WTC11 (cell line): ENCODE data around the gene XRCC4. TPM values are rescaled to one million over a fixed set of nuclear protein-coding genes. Genes with fewer than 3 reads are reported as not detected.

Experiments used
- ATAC-seq: fragments of 200-7000 bp; cut with Tn5 transposase; 2 replicates; pipeline ENCODE4 v1.10.0; 2021; ENCODE audit warnings: mild to moderate bottlenecking, moderate library complexity
- CTCF ChIA-PET: fragments of 300-600 bp; sonication (Branson Sonifier 250); formaldehyde crosslinking; loops from one replicate; lab custom pipeline; 2021; ENCODE audit warnings: antibody characterized with exemption; lab: Charles Lee
- POLR2A ChIA-PET: fragments of 350-600 bp; sonication (Branson Sonifier 250); formaldehyde crosslinking; loops from one replicate; lab custom pipeline; 2021; ENCODE audit warnings: antibody characterized with exemption; lab: Charles Lee
- DNase-seq: peaks from one replicate; pipeline ENCODE4 v3.0.0; 2021; ENCODE audit warnings: low spot score
- H3K27ac Mint-ChIP-seq: 2 replicates; pipeline ENCODE4 v1.8.0; 2021; ENCODE audit warnings: mixed read lengths
- H3K27me3 Mint-ChIP-seq: 2 replicates; pipeline ENCODE4 v1.8.0; 2021; ENCODE audit warnings: low read depth, mild to moderate bottlenecking, moderate library complexity, mixed read lengths
- H3K36me3 Mint-ChIP-seq: 2 replicates; pipeline ENCODE4 v1.8.0; 2021; ENCODE audit warnings: mixed read lengths
- H3K4me1 Mint-ChIP-seq: 2 replicates; pipeline ENCODE4 v1.8.0; 2022; ENCODE audit warnings: mixed read lengths
- H3K4me3 Mint-ChIP-seq: 2 replicates; pipeline ENCODE4 v1.8.0; 2021; ENCODE audit warnings: mild to moderate bottlenecking, moderate library complexity, mixed read lengths
- H3K9me3 Mint-ChIP-seq: 2 replicates; pipeline ENCODE4 v1.8.0; 2021; ENCODE audit warnings: mixed read lengths
- ELF4 ChIP-seq: sonication (generic); formaldehyde crosslinking; IDR thresholded peaks from 2 replicates; pipeline ENCODE4 v1.8.1; 2022; ENCODE audit warnings: low read depth, mild to moderate bottlenecking, moderate library complexity, missing genetic modification reagents
- FOXJ3 ChIP-seq: sonication (generic); formaldehyde crosslinking; IDR thresholded peaks from 2 replicates; pipeline ENCODE4 v1.9.0; 2021; ENCODE audit warnings: missing genetic modification reagents, mild to moderate bottlenecking, borderline replicate concordance
- FOXK1 ChIP-seq: sonication (generic); formaldehyde crosslinking; IDR thresholded peaks from 2 replicates; pipeline ENCODE4 v1.8.0; 2022; ENCODE audit warnings: mild to moderate bottlenecking, moderate library complexity, missing genetic modification reagents
- FOXP1 ChIP-seq: sonication (generic); formaldehyde crosslinking; IDR thresholded peaks from 2 replicates; pipeline ENCODE4 v1.8.0; 2022; ENCODE audit warnings: missing genetic modification reagents, mild to moderate bottlenecking, moderate library complexity, borderline replicate concordance
- JAZF1 ChIP-seq: fragments of 250-450 bp; sonication (Bioruptor Pico); IDR thresholded peaks from 2 replicates; pipeline ENCODE4 v1.9.0; 2021; ENCODE audit warnings: moderate library complexity, mild to moderate bottlenecking, inconsistent platforms
- MXD4 ChIP-seq: fragments of 250-450 bp; sonication (Bioruptor Pico); IDR thresholded peaks from 2 replicates; pipeline ENCODE4 v1.8.0; 2021; ENCODE audit warnings: mild to moderate bottlenecking, moderate library complexity, borderline replicate concordance
- NFE2L1 ChIP-seq: sonication (generic); formaldehyde crosslinking; IDR thresholded peaks from 2 replicates; pipeline ENCODE4 v1.8.1; 2023; ENCODE audit warnings: missing genetic modification reagents
- RELA ChIP-seq: sonication (generic); formaldehyde crosslinking; IDR thresholded peaks from 2 replicates; pipeline ENCODE4 v1.8.1; 2022; ENCODE audit warnings: missing genetic modification reagents, mild to moderate bottlenecking, borderline replicate concordance
- SP1 ChIP-seq: sonication (generic); formaldehyde crosslinking; conservative IDR thresholded peaks from 2 replicates; pipeline ENCODE4 v1.8.1; 2022; ENCODE audit warnings: missing genetic modification reagents
- TEAD1 ChIP-seq: sonication (generic); formaldehyde crosslinking; IDR thresholded peaks from 2 replicates; pipeline ENCODE4 v1.8.0; 2022; ENCODE audit warnings: mild to moderate bottlenecking, missing genetic modification reagents
- ZNF138 ChIP-seq: sonication (generic); formaldehyde crosslinking; conservative IDR thresholded peaks from 2 replicates; pipeline ENCODE4 v1.8.1; 2022; ENCODE audit warnings: mild to moderate bottlenecking, moderate library complexity, missing genetic modification reagents
- ZNF232 ChIP-seq: sonication (generic); formaldehyde crosslinking; IDR thresholded peaks from 2 replicates; pipeline ENCODE4 v1.8.0; 2022; ENCODE audit warnings: mild to moderate bottlenecking, missing genetic modification reagents
- ZNF423 ChIP-seq: fragments of 250-450 bp; sonication (Bioruptor Pico); IDR thresholded peaks from 2 replicates; pipeline ENCODE4 v2.1.2; 2022; ENCODE audit warnings: mild to moderate bottlenecking, moderate library complexity
- total RNA-seq: library from RNA; stranded (reverse); gene quantifications from 3 replicates; pipeline ENCODE4 v1.2.3, GENCODE V29; 2021
- TF ChIP-seq, protein P1 (sequence below): sonication (generic); formaldehyde crosslinking; IDR thresholded peaks from 2 replicates; pipeline ENCODE4 v1.8.0; 2022; ENCODE audit warnings: mild to moderate bottlenecking, missing genetic modification reagents
- TF ChIP-seq, protein P2 (sequence below): sonication (generic); formaldehyde crosslinking; IDR thresholded peaks from 2 replicates; pipeline ENCODE4 v1.8.1; 2022; ENCODE audit warnings: low read depth, missing genetic modification reagents, borderline replicate concordance
- TF ChIP-seq, protein P3 (sequence below): sonication (generic); formaldehyde crosslinking; conservative IDR thresholded peaks from 2 replicates; pipeline ENCODE4 v1.8.1; 2022; ENCODE audit warnings: mild to moderate bottlenecking, missing genetic modification reagents
- TF ChIP-seq, protein P4 (sequence below): sonication (generic); formaldehyde crosslinking; IDR thresholded peaks from 2 replicates; pipeline ENCODE4 v1.8.1; 2023; ENCODE audit warnings: mild to moderate bottlenecking, missing genetic modification reagents, borderline replicate concordance
- TF ChIP-seq, protein P5 (sequence below): fragments of 250-450 bp; sonication (Bioruptor Pico); IDR thresholded peaks from 2 replicates; pipeline ENCODE4 v1.9.0; 2021; ENCODE audit warnings: mild to moderate bottlenecking, borderline replicate concordance
- TF ChIP-seq, protein P6 (sequence below): sonication (generic); formaldehyde crosslinking; IDR thresholded peaks from 2 replicates; pipeline ENCODE4 v1.8.0; 2023; ENCODE audit warnings: mild to moderate bottlenecking, missing genetic modification reagents
- TF ChIP-seq, protein P7 (sequence below): fragments of 250-450 bp; sonication (Bioruptor Pico); IDR thresholded peaks from 2 replicates; pipeline ENCODE4 v1.9.0; 2021; ENCODE audit warnings: mild to moderate bottlenecking

The XRCC4 gene
- total RNA-seq, 1 experiment from 2014 or later, result 13.5 TPM

DNA sequence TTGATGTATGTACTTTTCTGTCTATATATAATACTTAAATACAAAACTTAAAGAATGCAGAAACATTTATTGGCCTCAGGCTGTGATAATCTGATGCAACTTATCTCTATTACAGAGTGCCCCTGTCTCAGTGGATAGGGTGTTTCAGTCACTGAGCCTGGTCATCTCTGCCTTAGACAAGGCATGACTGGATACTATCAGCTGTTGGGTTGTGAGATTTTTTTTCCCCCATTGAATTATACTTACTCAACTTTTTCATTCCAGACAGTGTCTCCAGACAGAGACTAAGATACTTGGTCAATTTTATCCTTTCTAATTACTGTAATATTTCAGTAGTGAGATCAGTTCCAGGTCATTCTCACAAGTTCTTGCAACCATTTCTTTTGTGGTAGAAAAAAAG is 26.7 kb downstream of the XRCC4 start:
- ChIA-PET CTCF (no interaction called here), POLR2A (no interaction called here)
- TF ChIP-seq ZNF423 (CRISPR knock-in tag) (no peak), FOXK1 (CRISPR knock-in tag) (no peak), TEAD1 (CRISPR knock-in tag) (no peak), FOXP1 (CRISPR knock-in tag) (no peak), JAZF1 (CRISPR knock-in tag) (no peak), ELF4 (CRISPR knock-in tag) (no peak), SP1 (CRISPR knock-in tag) (no peak), FOXJ3 (no peak), NFE2L1 (no peak), ZNF232 (CRISPR knock-in tag) (no peak)
- TF ChIP-seq, protein P1, sequence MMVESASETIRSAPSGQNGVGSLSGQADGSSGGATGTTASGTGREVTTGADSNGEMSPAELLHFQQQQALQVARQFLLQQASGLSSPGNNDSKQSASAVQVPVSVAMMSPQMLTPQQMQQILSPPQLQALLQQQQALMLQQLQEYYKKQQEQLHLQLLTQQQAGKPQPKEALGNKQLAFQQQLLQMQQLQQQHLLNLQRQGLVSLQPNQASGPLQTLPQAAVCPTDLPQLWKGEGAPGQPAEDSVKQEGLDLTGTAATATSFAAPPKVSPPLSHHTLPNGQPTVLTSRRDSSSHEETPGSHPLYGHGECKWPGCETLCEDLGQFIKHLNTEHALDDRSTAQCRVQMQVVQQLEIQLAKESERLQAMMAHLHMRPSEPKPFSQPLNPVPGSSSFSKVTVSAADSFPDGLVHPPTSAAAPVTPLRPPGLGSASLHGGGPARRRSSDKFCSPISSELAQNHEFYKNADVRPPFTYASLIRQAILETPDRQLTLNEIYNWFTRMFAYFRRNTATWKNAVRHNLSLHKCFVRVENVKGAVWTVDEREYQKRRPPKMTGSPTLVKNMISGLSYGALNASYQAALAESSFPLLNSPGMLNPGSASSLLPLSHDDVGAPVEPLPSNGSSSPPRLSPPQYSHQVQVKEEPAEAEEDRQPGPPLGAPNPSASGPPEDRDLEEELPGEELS (CRISPR knock-in tag), result no peak
- TF ChIP-seq, protein P2, sequence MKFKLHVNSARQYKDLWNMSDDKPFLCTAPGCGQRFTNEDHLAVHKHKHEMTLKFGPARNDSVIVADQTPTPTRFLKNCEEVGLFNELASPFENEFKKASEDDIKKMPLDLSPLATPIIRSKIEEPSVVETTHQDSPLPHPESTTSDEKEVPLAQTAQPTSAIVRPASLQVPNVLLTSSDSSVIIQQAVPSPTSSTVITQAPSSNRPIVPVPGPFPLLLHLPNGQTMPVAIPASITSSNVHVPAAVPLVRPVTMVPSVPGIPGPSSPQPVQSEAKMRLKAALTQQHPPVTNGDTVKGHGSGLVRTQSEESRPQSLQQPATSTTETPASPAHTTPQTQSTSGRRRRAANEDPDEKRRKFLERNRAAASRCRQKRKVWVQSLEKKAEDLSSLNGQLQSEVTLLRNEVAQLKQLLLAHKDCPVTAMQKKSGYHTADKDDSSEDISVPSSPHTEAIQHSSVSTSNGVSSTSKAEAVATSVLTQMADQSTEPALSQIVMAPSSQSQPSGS (CRISPR knock-in tag), result no peak
- TF ChIP-seq, protein P3, sequence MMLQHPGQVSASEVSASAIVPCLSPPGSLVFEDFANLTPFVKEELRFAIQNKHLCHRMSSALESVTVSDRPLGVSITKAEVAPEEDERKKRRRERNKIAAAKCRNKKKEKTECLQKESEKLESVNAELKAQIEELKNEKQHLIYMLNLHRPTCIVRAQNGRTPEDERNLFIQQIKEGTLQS (CRISPR knock-in tag), result no peak
- TF ChIP-seq, protein P4, sequence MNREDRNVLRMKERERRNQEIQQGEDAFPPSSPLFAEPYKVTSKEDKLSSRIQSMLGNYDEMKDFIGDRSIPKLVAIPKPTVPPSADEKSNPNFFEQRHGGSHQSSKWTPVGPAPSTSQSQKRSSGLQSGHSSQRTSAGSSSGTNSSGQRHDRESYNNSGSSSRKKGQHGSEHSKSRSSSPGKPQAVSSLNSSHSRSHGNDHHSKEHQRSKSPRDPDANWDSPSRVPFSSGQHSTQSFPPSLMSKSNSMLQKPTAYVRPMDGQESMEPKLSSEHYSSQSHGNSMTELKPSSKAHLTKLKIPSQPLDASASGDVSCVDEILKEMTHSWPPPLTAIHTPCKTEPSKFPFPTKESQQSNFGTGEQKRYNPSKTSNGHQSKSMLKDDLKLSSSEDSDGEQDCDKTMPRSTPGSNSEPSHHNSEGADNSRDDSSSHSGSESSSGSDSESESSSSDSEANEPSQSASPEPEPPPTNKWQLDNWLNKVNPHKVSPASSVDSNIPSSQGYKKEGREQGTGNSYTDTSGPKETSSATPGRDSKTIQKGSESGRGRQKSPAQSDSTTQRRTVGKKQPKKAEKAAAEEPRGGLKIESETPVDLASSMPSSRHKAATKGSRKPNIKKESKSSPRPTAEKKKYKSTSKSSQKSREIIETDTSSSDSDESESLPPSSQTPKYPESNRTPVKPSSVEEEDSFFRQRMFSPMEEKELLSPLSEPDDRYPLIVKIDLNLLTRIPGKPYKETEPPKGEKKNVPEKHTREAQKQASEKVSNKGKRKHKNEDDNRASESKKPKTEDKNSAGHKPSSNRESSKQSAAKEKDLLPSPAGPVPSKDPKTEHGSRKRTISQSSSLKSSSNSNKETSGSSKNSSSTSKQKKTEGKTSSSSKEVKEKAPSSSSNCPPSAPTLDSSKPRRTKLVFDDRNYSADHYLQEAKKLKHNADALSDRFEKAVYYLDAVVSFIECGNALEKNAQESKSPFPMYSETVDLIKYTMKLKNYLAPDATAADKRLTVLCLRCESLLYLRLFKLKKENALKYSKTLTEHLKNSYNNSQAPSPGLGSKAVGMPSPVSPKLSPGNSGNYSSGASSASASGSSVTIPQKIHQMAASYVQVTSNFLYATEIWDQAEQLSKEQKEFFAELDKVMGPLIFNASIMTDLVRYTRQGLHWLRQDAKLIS, result no peak
- Mint-ChIP-seq H3K36me3 (no peaks in the 10 kb centered on the region), H3K27ac (no peak overlapping the region), H3K9me3 (no peaks in the 10 kb centered on the region), H3K4me3 (no peak overlapping the region), H3K27me3 (no peaks in the 10 kb centered on the region), H3K4me1 (peaks cover 9% of the 10 kb centered on the region)
- no peak for ATAC-seq
- DNase-seq, result no peak

DNA sequence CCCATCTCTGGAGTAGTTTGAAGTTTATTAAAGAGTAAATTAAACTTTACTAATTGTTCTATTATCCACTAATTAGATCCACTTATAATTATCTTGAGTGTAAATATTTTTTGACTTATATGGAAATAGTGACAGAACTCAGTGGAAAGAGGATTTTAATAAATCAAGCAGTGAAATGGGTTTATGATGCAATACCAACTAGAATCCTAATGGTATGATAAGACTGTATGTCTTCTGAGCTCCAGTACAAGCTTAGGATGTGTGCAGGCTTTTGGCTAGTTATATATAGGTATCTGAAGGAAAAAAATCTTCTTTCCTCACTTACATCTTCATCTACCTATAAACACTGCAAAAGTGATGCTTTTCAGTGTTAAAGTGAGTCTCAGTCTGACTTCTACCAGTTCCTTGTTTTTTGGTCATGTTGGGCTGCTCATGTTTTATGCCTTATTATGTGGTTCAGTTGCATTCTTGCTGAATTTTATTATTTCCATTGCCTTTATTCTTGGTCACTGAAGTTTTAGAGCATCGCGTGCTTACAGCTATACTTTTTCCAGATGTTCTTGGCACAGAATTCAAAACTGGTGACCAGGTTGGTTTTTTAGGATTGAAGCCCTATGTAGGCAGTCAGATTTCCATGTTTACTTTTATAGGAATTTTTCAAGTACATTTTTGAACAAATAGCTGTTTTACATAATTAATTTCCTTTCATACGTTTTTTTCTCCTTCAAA is 30.5 kb downstream of the XRCC4 start:
- Mint-ChIP-seq H3K36me3 (peaks cover 9% of the 10 kb centered on the region), H3K27me3 (no peaks in the 10 kb centered on the region), H3K4me3 (no peak overlapping the region), H3K27ac (no peak overlapping the region), H3K9me3 (peaks cover 9% of the 10 kb centered on the region), H3K4me1 (no peaks in the 10 kb centered on the region)
- ChIA-PET POLR2A (no interaction called here), CTCF (no interaction called here)
- ATAC-seq (no peak), DNase-seq (no peak)
- TF ChIP-seq, protein P5, sequence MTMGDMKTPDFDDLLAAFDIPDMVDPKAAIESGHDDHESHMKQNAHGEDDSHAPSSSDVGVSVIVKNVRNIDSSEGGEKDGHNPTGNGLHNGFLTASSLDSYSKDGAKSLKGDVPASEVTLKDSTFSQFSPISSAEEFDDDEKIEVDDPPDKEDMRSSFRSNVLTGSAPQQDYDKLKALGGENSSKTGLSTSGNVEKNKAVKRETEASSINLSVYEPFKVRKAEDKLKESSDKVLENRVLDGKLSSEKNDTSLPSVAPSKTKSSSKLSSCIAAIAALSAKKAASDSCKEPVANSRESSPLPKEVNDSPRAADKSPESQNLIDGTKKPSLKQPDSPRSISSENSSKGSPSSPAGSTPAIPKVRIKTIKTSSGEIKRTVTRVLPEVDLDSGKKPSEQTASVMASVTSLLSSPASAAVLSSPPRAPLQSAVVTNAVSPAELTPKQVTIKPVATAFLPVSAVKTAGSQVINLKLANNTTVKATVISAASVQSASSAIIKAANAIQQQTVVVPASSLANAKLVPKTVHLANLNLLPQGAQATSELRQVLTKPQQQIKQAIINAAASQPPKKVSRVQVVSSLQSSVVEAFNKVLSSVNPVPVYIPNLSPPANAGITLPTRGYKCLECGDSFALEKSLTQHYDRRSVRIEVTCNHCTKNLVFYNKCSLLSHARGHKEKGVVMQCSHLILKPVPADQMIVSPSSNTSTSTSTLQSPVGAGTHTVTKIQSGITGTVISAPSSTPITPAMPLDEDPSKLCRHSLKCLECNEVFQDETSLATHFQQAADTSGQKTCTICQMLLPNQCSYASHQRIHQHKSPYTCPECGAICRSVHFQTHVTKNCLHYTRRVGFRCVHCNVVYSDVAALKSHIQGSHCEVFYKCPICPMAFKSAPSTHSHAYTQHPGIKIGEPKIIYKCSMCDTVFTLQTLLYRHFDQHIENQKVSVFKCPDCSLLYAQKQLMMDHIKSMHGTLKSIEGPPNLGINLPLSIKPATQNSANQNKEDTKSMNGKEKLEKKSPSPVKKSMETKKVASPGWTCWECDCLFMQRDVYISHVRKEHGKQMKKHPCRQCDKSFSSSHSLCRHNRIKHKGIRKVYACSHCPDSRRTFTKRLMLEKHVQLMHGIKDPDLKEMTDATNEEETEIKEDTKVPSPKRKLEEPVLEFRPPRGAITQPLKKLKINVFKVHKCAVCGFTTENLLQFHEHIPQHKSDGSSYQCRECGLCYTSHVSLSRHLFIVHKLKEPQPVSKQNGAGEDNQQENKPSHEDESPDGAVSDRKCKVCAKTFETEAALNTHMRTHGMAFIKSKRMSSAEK (CRISPR knock-in tag), result no peak
- TF ChIP-seq RELA (CRISPR knock-in tag), result no peak
- TF ChIP-seq MXD4 (CRISPR knock-in tag), result no peak
- TF ChIP-seq, protein P6, sequence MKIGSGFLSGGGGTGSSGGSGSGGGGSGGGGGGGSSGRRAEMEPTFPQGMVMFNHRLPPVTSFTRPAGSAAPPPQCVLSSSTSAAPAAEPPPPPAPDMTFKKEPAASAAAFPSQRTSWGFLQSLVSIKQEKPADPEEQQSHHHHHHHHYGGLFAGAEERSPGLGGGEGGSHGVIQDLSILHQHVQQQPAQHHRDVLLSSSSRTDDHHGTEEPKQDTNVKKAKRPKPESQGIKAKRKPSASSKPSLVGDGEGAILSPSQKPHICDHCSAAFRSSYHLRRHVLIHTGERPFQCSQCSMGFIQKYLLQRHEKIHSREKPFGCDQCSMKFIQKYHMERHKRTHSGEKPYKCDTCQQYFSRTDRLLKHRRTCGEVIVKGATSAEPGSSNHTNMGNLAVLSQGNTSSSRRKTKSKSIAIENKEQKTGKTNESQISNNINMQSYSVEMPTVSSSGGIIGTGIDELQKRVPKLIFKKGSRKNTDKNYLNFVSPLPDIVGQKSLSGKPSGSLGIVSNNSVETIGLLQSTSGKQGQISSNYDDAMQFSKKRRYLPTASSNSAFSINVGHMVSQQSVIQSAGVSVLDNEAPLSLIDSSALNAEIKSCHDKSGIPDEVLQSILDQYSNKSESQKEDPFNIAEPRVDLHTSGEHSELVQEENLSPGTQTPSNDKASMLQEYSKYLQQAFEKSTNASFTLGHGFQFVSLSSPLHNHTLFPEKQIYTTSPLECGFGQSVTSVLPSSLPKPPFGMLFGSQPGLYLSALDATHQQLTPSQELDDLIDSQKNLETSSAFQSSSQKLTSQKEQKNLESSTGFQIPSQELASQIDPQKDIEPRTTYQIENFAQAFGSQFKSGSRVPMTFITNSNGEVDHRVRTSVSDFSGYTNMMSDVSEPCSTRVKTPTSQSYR (CRISPR knock-in tag), result no peak
- no peak for TF ChIP-seq ZNF138 (CRISPR knock-in tag)
- TF ChIP-seq, protein P7, sequence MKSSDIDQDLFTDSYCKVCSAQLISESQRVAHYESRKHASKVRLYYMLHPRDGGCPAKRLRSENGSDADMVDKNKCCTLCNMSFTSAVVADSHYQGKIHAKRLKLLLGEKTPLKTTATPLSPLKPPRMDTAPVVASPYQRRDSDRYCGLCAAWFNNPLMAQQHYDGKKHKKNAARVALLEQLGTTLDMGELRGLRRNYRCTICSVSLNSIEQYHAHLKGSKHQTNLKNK, result no peak
- TF ChIP-seq FOXJ3, result no peak
